ENCODE results near the gene TBL1X. TPM values are rescaled to one million over a fixed set of nuclear protein-coding genes. Genes with fewer than 3 reads are reported as not detected.

TBL1X gene
- total and polyA plus RNA-seq, 2 of the 8 experiments (the other 6 are each of a cell fraction or from before 2014, with no cell fraction given), result 13.3 to 25.6 TPM

DNA sequence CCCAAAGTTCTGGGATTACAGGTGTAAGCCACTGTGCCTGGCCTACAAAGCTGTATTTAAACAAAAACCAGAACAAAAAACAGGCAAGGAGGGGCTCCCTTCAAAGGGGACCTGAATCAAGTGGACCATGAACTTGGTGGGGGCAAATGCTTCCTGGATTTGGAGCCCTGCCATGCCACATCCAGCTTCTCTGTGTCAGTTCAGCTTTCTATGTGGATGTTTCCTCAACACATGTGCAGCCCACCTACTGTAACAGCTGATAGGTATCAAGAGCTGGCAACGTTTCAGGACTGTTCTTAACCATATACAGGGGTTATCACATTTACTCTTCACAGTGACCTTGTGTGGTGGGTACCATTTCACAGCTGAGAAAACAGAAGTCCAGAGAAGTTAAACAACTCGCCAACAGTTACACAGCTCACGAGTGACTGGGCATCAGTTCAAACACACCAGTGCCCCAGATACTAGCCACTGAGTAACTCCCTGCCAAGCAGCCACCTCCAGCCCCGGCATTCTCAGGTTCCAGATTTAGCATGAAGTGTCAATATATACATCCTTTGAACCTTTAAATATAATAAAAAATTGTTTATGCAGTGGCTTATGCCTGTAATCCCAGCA lies 293.3 kb downstream of the TBL1X start:
- DNase-seq (ENCODE audit: low read depth in 1 of 2, low spot score in 2 of 2), result no peak
- H3K27me3 ChIP-seq (replicated peaks in 1 of 4; ENCODE audit: control insufficient read depth in 3 of 4, extremely low read depth in 1 of 4, insufficient read depth in 3 of 4, low read length in 3 of 4), result no peaks in the 10 kb centered on the region
- peaks cover 0 to 2% of the 10 kb centered on the region in 2 experiments for H4K20me1 ChIP-seq (replicated peaks in 1 of 2; ENCODE audit: control insufficient read depth in 1 of 2, insufficient read depth in 2 of 2, low read length in 2 of 2)
- H4K5ac ChIP-seq (ENCODE audit: insufficient read length, low read depth, low read length), result no peak overlapping the region
- no peak for FAIRE-seq
- H2BK20ac ChIP-seq (ENCODE audit: low read length), result no peak overlapping the region
- no peak overlapping the region for H4K91ac ChIP-seq (replicated peaks; ENCODE audit: insufficient read length, low read length)
- no peak overlapping the region for H3K18ac ChIP-seq (ENCODE audit: extremely low read depth, low read length)
- H2BK5ac ChIP-seq (ENCODE audit: low read depth, low read length), result no peak overlapping the region
- no peak overlapping the region for H2BK12ac ChIP-seq (ENCODE audit: low read depth, low read length)
- no peak overlapping the region for H2AK5ac ChIP-seq (ENCODE audit: low read depth, low read length)
- H3K56ac ChIP-seq (replicated peaks; ENCODE audit: insufficient read length, low read depth, low read length), result no peak overlapping the region
- H3K9me3 ChIP-seq (ENCODE audit: insufficient read depth in 2 of 2, low read depth in 1 of 2, low read length in 1 of 2), result no peaks in the 10 kb centered on the region
- no peak overlapping the region for H3K9ac ChIP-seq (replicated peaks in 1 of 4; ENCODE audit: extremely low read depth in 1 of 4, low read depth in 3 of 4, low read length in 3 of 4)
- no peak overlapping the region for H3K4ac ChIP-seq (replicated peaks; ENCODE audit: insufficient read length, low read depth, low read length)
- no peak overlapping the region for H3K23ac ChIP-seq (ENCODE audit: insufficient read length)
- H3K14ac ChIP-seq (ENCODE audit: insufficient read length), result no peak overlapping the region
- H3K23me2 ChIP-seq (ENCODE audit: low read depth, low read length), result 0 out of 2 replicates have a peak, but pooled peaks cover 2% of the 10 kb centered on the region
- H3K4me1 ChIP-seq (replicated peaks in 1 of 4; ENCODE audit: control insufficient read depth in 3 of 4, insufficient read depth in 4 of 4, low read length in 3 of 4), result no peaks in the 10 kb centered on the region
- H4K8ac ChIP-seq (ENCODE audit: extremely low read depth, insufficient read depth, low read length), result no peak overlapping the region
- CTCF ChIA-PET (ENCODE audit: partially characterized antibody), result interaction anchor here (0.5 kb wide), 1 partner anchor 315 kb away, joined by 5 read pairs; no protein-coding TSS in a partner anchor
- H2BK120ac ChIP-seq (replicated peaks; ENCODE audit: low read depth, low read length), result no peak overlapping the region
- no peak overlapping the region for H2AFZ ChIP-seq (ENCODE audit: low read length)
- 93% methylated on average over 4 of the region's 4 CpGs; no CpG with 5 or more reads in 1 of the 2 experiments for WGBS, 2 experiments (ENCODE audit: extremely low coverage in 1 of 2, insufficient coverage in 1 of 2, insufficient read length in 1 of 2, insufficient replicate concordance in 2 of 2, low coverage in 1 of 2, low lambda C conversion rate in 2 of 2, missing lambda C conversion rate in 1 of 2)
- H2BK15ac ChIP-seq (ENCODE audit: low read length), result no peak overlapping the region
- POLR2A ChIA-PET (ENCODE audit: partially characterized antibody), result no interaction called here
- peaks cover 0 to 5% of the 10 kb centered on the region in 2 experiments; a peak in 1 of 4 replicates for H3K79me2 ChIP-seq (ENCODE audit: control insufficient read depth in 1 of 2, insufficient read depth in 2 of 2, low read length in 2 of 2)
- H3K27ac ChIP-seq (ENCODE audit: low read depth, low read length), result no peak overlapping the region
- H3K4me3 ChIP-seq (ENCODE audit: extremely low read depth in 1 of 4, insufficient read depth in 2 of 4, low read depth in 3 of 4, low read length in 4 of 4), result no peak overlapping the region
- H3K4me2 ChIP-seq (ENCODE audit: insufficient read depth in 1 of 2, low read depth in 2 of 2, low read length in 2 of 2), result no peak overlapping the region
- H3K36me3 ChIP-seq (ENCODE audit: control insufficient read depth in 2 of 4, insufficient read depth in 4 of 4, low read length in 3 of 4), result peaks cover 0 to 6% (median 1%) of the 10 kb centered on the region in 4 experiments; a peak in 2 of 8 replicates
- H3K79me1 ChIP-seq (ENCODE audit: low read depth, low read length), result no peaks in the 10 kb centered on the region; the same call in 1 of the 2 replicates
- no peak for TF ChIP-seq EZH2 (IDR thresholded peaks at IDR 0.05; ENCODE audit: low read depth, low read length, severe bottlenecking)
- TF ChIP-seq ZNF274 (IDR thresholded peaks at IDR 0.05; ENCODE audit: borderline replicate concordance, extremely low read depth, low read length), result no peak
- TF ChIP-seq HDAC6 (IDR thresholded peaks at IDR 0.05; ENCODE audit: low read depth, low read length), result no peak
- no peak for TF ChIP-seq TCF12 (IDR thresholded peaks at IDR 0.05; ENCODE audit: low read depth, low read length)
- TF ChIP-seq, protein P1, sequence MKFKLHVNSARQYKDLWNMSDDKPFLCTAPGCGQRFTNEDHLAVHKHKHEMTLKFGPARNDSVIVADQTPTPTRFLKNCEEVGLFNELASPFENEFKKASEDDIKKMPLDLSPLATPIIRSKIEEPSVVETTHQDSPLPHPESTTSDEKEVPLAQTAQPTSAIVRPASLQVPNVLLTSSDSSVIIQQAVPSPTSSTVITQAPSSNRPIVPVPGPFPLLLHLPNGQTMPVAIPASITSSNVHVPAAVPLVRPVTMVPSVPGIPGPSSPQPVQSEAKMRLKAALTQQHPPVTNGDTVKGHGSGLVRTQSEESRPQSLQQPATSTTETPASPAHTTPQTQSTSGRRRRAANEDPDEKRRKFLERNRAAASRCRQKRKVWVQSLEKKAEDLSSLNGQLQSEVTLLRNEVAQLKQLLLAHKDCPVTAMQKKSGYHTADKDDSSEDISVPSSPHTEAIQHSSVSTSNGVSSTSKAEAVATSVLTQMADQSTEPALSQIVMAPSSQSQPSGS (IDR thresholded peaks at IDR 0.05; ENCODE audit: low read length), result no peak
- TF ChIP-seq SUZ12 (IDR thresholded peaks at IDR 0.05; ENCODE audit: low read length), result no peak
- no peak for TF ChIP-seq CREB1 (IDR thresholded peaks at IDR 0.05)
- TF ChIP-seq RXRA (IDR thresholded peaks at IDR 0.05; ENCODE audit: insufficient read depth, low read depth, low read length), result no peak
- no peak for TF ChIP-seq JUND (IDR thresholded peaks at IDR 0.05; ENCODE audit: low read length)
- no peak for TF ChIP-seq BCL11A (IDR thresholded peaks at IDR 0.05; ENCODE audit: low read depth in 2 of 2, low read length in 2 of 2)
- TF ChIP-seq RAD21 (IDR thresholded peaks at IDR 0.05 in 1 of 2, conservative IDR thresholded peaks at IDR 0.05 in 1 of 2; ENCODE audit: low read depth in 2 of 2, low read length in 2 of 2), result no peak

All from H1 (cell line).